ENCODE results near the gene TOMM34. TPM values are rescaled to one million over a fixed set of nuclear protein-coding genes. Genes with fewer than 3 reads are reported as not detected.

TOMM34 gene
- total and polyA plus RNA-seq, 9 of the 15 experiments (the other 6 are each of a cell fraction or from before 2014, with no cell fraction given): 18.1 to 69.4 (median 41.7) TPM

GRCh38 chr20:44979090-44979621 is 19.0 kb upstream of the TOMM34 start:
- peak; percentile 91 for ATAC-seq
- DNase-seq (ENCODE audit: extremely low read depth in 1 of 4, low spot score in 3 of 4): peak in 2 of 4 experiments; percentile 49 to 65
- Histone ChIP-seq H2AFZ (ENCODE audit: low read depth, low read length) (peak overlapping the region; percentile 29; the same call in 1 of the 2 replicates), H3K36me3 (ENCODE audit: control insufficient read depth, insufficient read depth, low read length) (peaks cover 74% of the 10 kb centered on the region), H4K20me1 (replicated peaks; ENCODE audit: control insufficient read depth, insufficient read depth, low read length) (no peaks in the 10 kb centered on the region), H3K9ac (ENCODE audit: insufficient read depth in 1 of 2, low read depth in 2 of 2, low read length in 2 of 2) (peak overlapping the region in 1 of 2 experiments; percentile 10; a peak in 1 of 4 replicates), H3K79me2 (ENCODE audit: control insufficient read depth, insufficient read depth, low read length) (no peaks in the 10 kb centered on the region), H3K27ac (ENCODE audit: extremely low read depth, low read depth, low read length) (peak overlapping the region; percentile 66), H3K9me1 (ENCODE audit: control insufficient read depth, insufficient read depth, low read length) (no peaks in the 10 kb centered on the region), H3K27me3 (ENCODE audit: control insufficient read depth in 2 of 2, insufficient read depth in 2 of 2, low read length in 2 of 2) (no peaks in the 10 kb centered on the region), H3K9me3 (replicated peaks; ENCODE audit: control insufficient read depth, insufficient read depth, low read depth, low read length) (no peaks in the 10 kb centered on the region), H3K4me1 (replicated peaks in 1 of 2; ENCODE audit: control insufficient read depth in 2 of 2, insufficient read depth in 2 of 2, low read length in 2 of 2) (peaks cover 11 to 15% of the 10 kb centered on the region in 2 experiments; a peak in 4 of 5 replicates), H3K4me2 (ENCODE audit: insufficient read depth, low read length) (peak overlapping the region; percentile 13; the same call in 1 of the 2 replicates), H3K4me3 (no peak overlapping the region)
- peak; percentile 84 for FAIRE-seq
- POLR2A ChIA-PET: interaction anchor here (0.6 to 2.1 kb wide), 2 partner anchors 9 to 368 kb away, joined by 3 to 8 read pairs; no protein-coding TSS in a partner anchor
- in situ Hi-C loops (cut with MboI): no loop called here
- 0% methylated on average over 2 of the region's 2 CpGs for WGBS (ENCODE audit: insufficient coverage, low coverage, missing lambda C conversion rate)
- CTCF ChIA-PET (ENCODE audit: low intra/inter-chr PET ratio): no interaction called here
- BruUV-seq (replicated peaks): no TSS peak
- intact Hi-C loops (cut with micrococcal nuclease): no loop called here
- TF ChIP-seq CREBBP (IDR thresholded peaks at IDR 0.05; ENCODE audit: low read depth, low read length) (no peak), USF1 (CRISPR knock-in tag; IDR thresholded peaks at IDR 0.05) (peak; percentile 47; the same call in 1 of the 2 replicates), AFF1 (IDR thresholded peaks at IDR 0.05; ENCODE audit: low read depth in 1 of 2, partially characterized antibody in 2 of 2) (no peak), IRF9 (tag; IDR thresholded peaks at IDR 0.05) (no peak), ZC3H8 (IDR thresholded peaks at IDR 0.05) (no peak), RBM22 (IDR thresholded peaks at IDR 0.05; ENCODE audit: low read depth, low read length, poor library complexity, severe bottlenecking) (no peak), PREB (CRISPR knock-in tag; IDR thresholded peaks at IDR 0.05) (no peak), DPF2 (IDR thresholded peaks at IDR 0.05) (peak; percentile 72), KLF10 (CRISPR knock-in tag; IDR thresholded peaks at IDR 0.05) (no peak), ZNF75A (CRISPR knock-in tag; IDR thresholded peaks at IDR 0.05) (no peak), HNRNPH1 (optimal IDR thresholded peaks at IDR 0.05; ENCODE audit: low read depth, low read length) (no peak), ETS2 (tag; IDR thresholded peaks at IDR 0.05; ENCODE audit: borderline replicate concordance, poor library complexity, severe bottlenecking) (no peak), NFATC3 (IDR thresholded peaks at IDR 0.05) (peak; percentile 67; the same call in 1 of the 2 replicates), NFIC (IDR thresholded peaks at IDR 0.05) (no peak), MCM2 (IDR thresholded peaks at IDR 0.05; ENCODE audit: low read depth) (no peak), ZNF785 (CRISPR knock-in tag; IDR thresholded peaks at IDR 0.05) (no peak)
